Transverse colon (tissue), 4 donors: ENCODE measurements around the gene CIZ1. TPM values are rescaled to one million over a fixed set of nuclear protein-coding genes. Genes with fewer than 3 reads are reported as not detected.

Experiments used
- DNase-seq: peaks from one replicate; pipeline ENCODE4 v3.0.0-alpha.2; 2019
- H3K27ac ChIP-seq, 4 donors: fragments of 200-600 bp; sonication (generic); 2 replicates each; pipeline ENCODE4 v1.5.1; 2016 to 2018; ENCODE audit warnings: inconsistent platforms in 4 of 4
- H3K27me3 ChIP-seq: fragments of 200-600 bp; sonication (generic); 2 replicates; pipeline ENCODE4 v1.5.1; 2017; ENCODE audit warnings: inconsistent platforms
- H3K36me3 ChIP-seq, 4 donors: fragments of 200-600 bp; sonication (generic); 2 replicates each; pipeline ENCODE4 v1.5.1; 2017 to 2019; ENCODE audit warnings: inconsistent platforms in 4 of 4
- H3K4me1 ChIP-seq, 4 donors: fragments of 200-600 bp; sonication (generic); 2 replicates each; pipeline ENCODE4 v1.5.1; 2017 to 2020; ENCODE audit warnings: inconsistent platforms in 4 of 4
- H3K4me3 ChIP-seq, 4 donors: fragments of 200-600 bp; sonication (generic); 1 replicate in 1 of 4; 2 replicates in 3 of 4; pipeline versions ENCODE4 v1.5.1 to v1.6.1; 2017 to 2019; ENCODE audit warnings: inconsistent platforms in 4 of 4
- H3K9me3 ChIP-seq, 2 donors: fragments of 200-600 bp; sonication (generic); 2 replicates each; pipeline ENCODE4 v1.5.1; 2017 to 2019; ENCODE audit warnings: inconsistent platforms in 2 of 2
- EP300 ChIP-seq: sonication (generic); formaldehyde crosslinking; IDR thresholded peaks from one replicate; pipeline ENCODE4 v1.6.1; 2017; ENCODE audit warnings: antibody characterized with exemption, low read depth
- POLR2A ChIP-seq: fragments of 450-650 bp; IDR thresholded peaks from one replicate; pipeline ENCODE4 v1.6.1; 2016; ENCODE audit warnings: antibody characterized with exemption, mild to moderate bottlenecking, moderate library complexity
- POLR2AphosphoS5 ChIP-seq, 3 donors: sonication (generic); formaldehyde crosslinking; IDR thresholded peaks; one replicate each; pipeline ENCODE4 v1.6.1; 2016; ENCODE audit warnings: antibody characterized with exemption in 3 of 3
- WGBS, 2 donors: methylation state at CpG; one replicate each; pipeline ENCODE4 v1.1.5; 2018; ENCODE audit warnings: low coverage in 1 of 2; 5-methylcytosine and 5-hydroxymethylcytosine counted together
- in situ Hi-C, 4 donors: fragments of 200-750 bp; cut with MboI; loops; one replicate each; pipeline versions ENCODE4 v1.15.0 to v1.15.1; 2017; ENCODE audit warnings: low sequenced_read_pairs in 3 of 4, low pct_ligation_motif_present in 1 of 4, low pct_unique_long_range_greater_than_20kb in 1 of 4
- intact Hi-C: fragments of 100-400 bp; cut with DNase I; formaldehyde crosslinking; loops from one replicate; pipeline ENCODE4 v1.15.1; 2023; ENCODE audit warnings: low total_unique reads
- total RNA-seq, 4 donors: library from RNA; depleted of rRNA; stranded (reverse); fragments of >200 nt; gene quantifications; one replicate each; pipeline ENCODE4 v1.1.0, GENCODE V29; 2016
- TF ChIP-seq, protein P1 (sequence below), 5 experiments: fragments of 200-600 bp in 3 of 5; fragments of 450-650 bp in 2 of 5; sonication (generic) in 3 of 5; IDR thresholded peaks; 1 replicate in 2 of 5; 2 replicates in 3 of 5; pipeline ENCODE4 v1.5.1; 2016 to 2017; ENCODE audit warnings: antibody characterized with exemption in 5 of 5, inconsistent platforms in 3 of 5, mild to moderate bottlenecking in 2 of 5, moderate library complexity in 1 of 5

The CIZ1 gene
- total RNA-seq, 4 donors from 2014 or later = 59.9 to 211 (median 73.0) TPM

DNA sequence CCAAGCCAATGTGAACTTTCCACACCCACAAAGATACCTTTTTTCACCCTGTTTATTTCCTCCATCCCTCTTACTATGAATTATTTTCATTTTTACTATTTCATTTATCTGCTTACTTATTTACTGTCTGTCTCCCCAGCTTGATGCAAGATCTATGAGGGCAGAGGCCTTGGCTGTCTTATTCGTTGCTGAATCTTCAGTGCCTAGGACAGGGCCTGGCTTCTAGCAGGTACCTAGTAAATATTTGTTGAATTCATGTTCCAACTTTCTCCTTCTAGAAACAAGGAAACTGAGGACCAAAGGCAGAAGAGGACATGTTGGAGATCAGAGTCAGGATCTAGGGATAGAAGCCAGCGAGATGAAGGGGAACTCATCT lies 11.3 kb upstream of the CIZ1 start:
- WGBS, 2 donors = 8 to 33% methylated on average over 1 to 2 of the region's 2 CpGs

DNA sequence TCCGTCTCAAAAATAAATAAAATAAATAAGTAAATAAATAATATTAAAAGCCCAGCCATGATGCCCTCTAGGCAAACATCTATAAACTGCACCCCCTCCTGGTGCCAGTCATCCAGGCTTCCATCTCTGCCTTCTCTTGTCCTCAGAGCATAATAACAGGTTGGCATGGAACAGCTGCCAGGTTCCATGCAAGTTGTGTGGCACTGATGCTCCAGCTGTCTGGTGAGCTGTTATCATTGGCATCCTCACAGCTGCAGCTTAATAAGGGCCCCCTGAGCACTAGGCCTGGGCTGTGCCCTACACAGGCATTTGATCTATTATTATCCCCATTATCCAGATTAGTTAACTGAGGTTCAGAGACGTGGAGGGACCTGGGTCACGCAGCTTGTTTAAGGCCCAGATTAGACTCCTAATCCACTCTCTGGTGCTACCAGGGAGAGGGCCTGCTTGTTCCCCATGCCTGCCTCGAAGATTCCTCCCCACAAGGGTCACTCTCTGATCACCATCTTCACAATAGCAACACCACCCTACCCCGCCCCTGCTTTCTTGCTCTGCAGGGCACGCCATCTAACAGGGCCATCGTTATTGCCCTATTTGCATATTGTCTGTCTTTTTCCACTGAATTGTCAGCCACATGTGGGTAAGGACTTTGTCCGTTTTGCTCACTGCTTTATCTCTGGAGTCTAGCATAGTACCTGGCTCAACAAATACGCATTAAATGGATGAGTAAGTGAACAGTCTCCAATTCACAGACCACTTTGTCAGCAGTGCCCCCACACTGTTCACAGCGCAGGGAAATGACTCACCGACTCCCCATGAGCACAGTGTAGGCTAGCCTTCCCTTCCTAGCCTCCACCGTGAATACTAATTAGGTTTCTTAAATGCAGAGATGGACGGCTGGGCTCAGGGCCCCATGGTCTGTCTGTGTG lies 10.3 kb upstream of the CIZ1 start:
- 82% methylated on average over 4 to 13 of the region's 13 CpGs for WGBS, 2 donors
- Histone ChIP-seq H3K27me3 (peaks cover 20% of the 10 kb centered on the region), H3K4me3 (no peak overlapping the region), H3K27ac (no peak overlapping the region), H3K36me3 (no peaks in the 10 kb centered on the region), H3K4me1 (peaks cover 4 to 15% (median 13%) of the 10 kb centered on the region in 4 donors), H3K9me3 (no peaks in the 10 kb centered on the region)
- no peak for TF ChIP-seq EP300
- no peak for TF ChIP-seq POLR2A
- intact Hi-C loops = no loop called here
- in situ Hi-C loops = no loop called here
- no peak for DNase-seq

More for the DNA sequence above, 11.3 kb upstream of the CIZ1 start:
- in situ Hi-C loops (no loop called here), intact Hi-C loops (no loop called here)
- Histone ChIP-seq H3K4me1 (peaks cover 4 to 15% (median 13%) of the 10 kb centered on the region in 4 donors), H3K27me3 (peaks cover 20% of the 10 kb centered on the region), H3K4me3 (no peak overlapping the region), H3K9me3 (no peaks in the 10 kb centered on the region), H3K27ac (no peak overlapping the region), H3K36me3 (no peaks in the 10 kb centered on the region)
- TF ChIP-seq, protein P1, sequence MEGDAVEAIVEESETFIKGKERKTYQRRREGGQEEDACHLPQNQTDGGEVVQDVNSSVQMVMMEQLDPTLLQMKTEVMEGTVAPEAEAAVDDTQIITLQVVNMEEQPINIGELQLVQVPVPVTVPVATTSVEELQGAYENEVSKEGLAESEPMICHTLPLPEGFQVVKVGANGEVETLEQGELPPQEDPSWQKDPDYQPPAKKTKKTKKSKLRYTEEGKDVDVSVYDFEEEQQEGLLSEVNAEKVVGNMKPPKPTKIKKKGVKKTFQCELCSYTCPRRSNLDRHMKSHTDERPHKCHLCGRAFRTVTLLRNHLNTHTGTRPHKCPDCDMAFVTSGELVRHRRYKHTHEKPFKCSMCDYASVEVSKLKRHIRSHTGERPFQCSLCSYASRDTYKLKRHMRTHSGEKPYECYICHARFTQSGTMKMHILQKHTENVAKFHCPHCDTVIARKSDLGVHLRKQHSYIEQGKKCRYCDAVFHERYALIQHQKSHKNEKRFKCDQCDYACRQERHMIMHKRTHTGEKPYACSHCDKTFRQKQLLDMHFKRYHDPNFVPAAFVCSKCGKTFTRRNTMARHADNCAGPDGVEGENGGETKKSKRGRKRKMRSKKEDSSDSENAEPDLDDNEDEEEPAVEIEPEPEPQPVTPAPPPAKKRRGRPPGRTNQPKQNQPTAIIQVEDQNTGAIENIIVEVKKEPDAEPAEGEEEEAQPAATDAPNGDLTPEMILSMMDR (IDR thresholded peaks at IDR 0.05) = no peak
- TF ChIP-seq POLR2AphosphoS5 (IDR thresholded peaks at IDR 0.05) (no peak), POLR2A (no peak), EP300 (no peak)
- no peak for DNase-seq

- no peaks in the 10 kb centered on the region for H3K9me3 ChIP-seq
- 20 to 83% methylated on average over 1 to 14 of the region's 14 CpGs for WGBS, 2 donors
- H3K27me3 ChIP-seq = no peaks in the 10 kb centered on the region
- peaks cover 0 to 5% (median under 1%) of the 10 kb centered on the region in 4 donors for H3K36me3 ChIP-seq
- peaks cover 10 to 29% (median 26%) of the 10 kb centered on the region in 4 donors for H3K4me1 ChIP-seq
- H3K27ac ChIP-seq = peak overlapping the region; percentile 92 to 94 (median 94)
- in situ Hi-C loops = no loop called here
- intact Hi-C loops = no loop called here
- H3K4me3 ChIP-seq = peak overlapping the region in 2 of 4 donors; percentile 10 to 69
- no peak for DNase-seq
- TF ChIP-seq, protein P1 (IDR thresholded peaks at IDR 0.05) = no peak
- TF ChIP-seq POLR2AphosphoS5 (IDR thresholded peaks at IDR 0.05) = no peak
- TF ChIP-seq POLR2A = no peak
- TF ChIP-seq EP300 = no peak
These were observed 2.2 kb upstream of the CIZ1 start for GRCh38 chr9:128193469-128194096.

- 20 to 59% methylated on average over 8 to 49 of the region's 56 CpGs for WGBS, 2 donors
- in situ Hi-C loops (no loop called here), intact Hi-C loops (no loop called here)
- peaks cover 0 to 6% (median 2%) of the 10 kb centered on the region in 4 donors for H3K36me3 ChIP-seq
- DNase-seq = peak; percentile 92
- H3K27me3 ChIP-seq = no peaks in the 10 kb centered on the region
- peak; percentile 61 to 92 (median 92) for TF ChIP-seq POLR2AphosphoS5 (IDR thresholded peaks at IDR 0.05)
- no peak for TF ChIP-seq EP300
- peak; percentile 89 for TF ChIP-seq POLR2A
- TF ChIP-seq, protein P1 (IDR thresholded peaks at IDR 0.05) = peak in 1 of 5 experiments; percentile 25
- H3K4me1 ChIP-seq = peaks cover 10 to 29% (median 26%) of the 10 kb centered on the region in 4 donors
- H3K4me3 ChIP-seq = peak overlapping the region in 3 of 4 donors; percentile 69 to 91 (median 74)
- H3K9me3 ChIP-seq = no peaks in the 10 kb centered on the region
- H3K27ac ChIP-seq = peak overlapping the region; percentile 92 to 94 (median 94)
These were observed 1.4 kb upstream of the CIZ1 start for GRCh38 chr9:128192601-128193371.
